ENCODE measurements around the gene LRRC15. TPM values are rescaled to one million over a fixed set of nuclear protein-coding genes. Genes with fewer than 3 reads are reported as not detected.

Gene LRRC15
- total RNA-seq, 1 experiment from 2014 or later, result not detected

DNA sequence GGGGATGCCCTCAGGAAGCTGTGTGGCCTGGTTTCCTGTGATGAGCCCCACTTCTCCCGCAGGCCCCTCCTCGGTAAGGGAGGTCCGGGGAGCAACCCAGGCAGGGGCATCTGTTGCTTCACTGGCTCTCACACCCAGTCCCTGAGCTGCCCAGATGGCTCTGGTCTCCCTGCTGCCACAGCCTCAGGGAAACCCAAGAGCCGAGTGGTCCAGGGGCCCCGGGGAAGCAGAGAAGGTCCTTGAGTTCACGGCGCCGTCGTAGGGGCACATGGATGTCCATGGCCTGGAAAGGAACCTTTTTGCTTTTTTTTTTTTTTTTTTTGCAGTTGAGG, 13.3 kb upstream of the LRRC15 start:
- CTCF ChIA-PET, result interaction anchor here (0.7 kb wide), 1 partner anchor 21 kb away, joined by 3 read pairs; no protein-coding TSS in a partner anchor
- Histone ChIP-seq H3K36me3 (ENCODE audit: low read depth) (no peaks in the 10 kb centered on the region), H4K20me1 (ENCODE audit: insufficient read depth) (no peaks in the 10 kb centered on the region), H3K79me2 (ENCODE audit: low read depth) (no peaks in the 10 kb centered on the region), H3K4me1 (replicated peaks; ENCODE audit: insufficient read depth) (no peaks in the 10 kb centered on the region), H3K9me3 (ENCODE audit: insufficient read depth, low read depth) (no peaks in the 10 kb centered on the region), H3K9me2 (ENCODE audit: insufficient read depth) (no peaks in the 10 kb centered on the region), H3K4me2 (no peak overlapping the region), H3F3A (ENCODE audit: insufficient read depth, low read depth) (no peaks in the 10 kb centered on the region), H3K27ac (no peak overlapping the region), H3K4me3 (no peak overlapping the region), H3K27me3 (ENCODE audit: insufficient read depth, low read depth) (peaks cover 20% of the 10 kb centered on the region; the same call in 1 of the 2 replicates), H2AFZ (no peak overlapping the region)
- no TSS peak for BruUV-seq (replicated peaks)
- POLR2A ChIA-PET (ENCODE audit: unreplicated experiment), result no interaction called here
- no peak for DNase-seq
- TF ChIP-seq, protein P1, sequence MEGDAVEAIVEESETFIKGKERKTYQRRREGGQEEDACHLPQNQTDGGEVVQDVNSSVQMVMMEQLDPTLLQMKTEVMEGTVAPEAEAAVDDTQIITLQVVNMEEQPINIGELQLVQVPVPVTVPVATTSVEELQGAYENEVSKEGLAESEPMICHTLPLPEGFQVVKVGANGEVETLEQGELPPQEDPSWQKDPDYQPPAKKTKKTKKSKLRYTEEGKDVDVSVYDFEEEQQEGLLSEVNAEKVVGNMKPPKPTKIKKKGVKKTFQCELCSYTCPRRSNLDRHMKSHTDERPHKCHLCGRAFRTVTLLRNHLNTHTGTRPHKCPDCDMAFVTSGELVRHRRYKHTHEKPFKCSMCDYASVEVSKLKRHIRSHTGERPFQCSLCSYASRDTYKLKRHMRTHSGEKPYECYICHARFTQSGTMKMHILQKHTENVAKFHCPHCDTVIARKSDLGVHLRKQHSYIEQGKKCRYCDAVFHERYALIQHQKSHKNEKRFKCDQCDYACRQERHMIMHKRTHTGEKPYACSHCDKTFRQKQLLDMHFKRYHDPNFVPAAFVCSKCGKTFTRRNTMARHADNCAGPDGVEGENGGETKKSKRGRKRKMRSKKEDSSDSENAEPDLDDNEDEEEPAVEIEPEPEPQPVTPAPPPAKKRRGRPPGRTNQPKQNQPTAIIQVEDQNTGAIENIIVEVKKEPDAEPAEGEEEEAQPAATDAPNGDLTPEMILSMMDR (conservative IDR thresholded peaks at IDR 0.05), result no peak
- TF ChIP-seq EZH2 (IDR thresholded peaks at IDR 0.05; ENCODE audit: low read depth), result no peak
- intact Hi-C loops (cut with micrococcal nuclease; ENCODE audit: unreplicated experiment), result no loop called here

DNA sequence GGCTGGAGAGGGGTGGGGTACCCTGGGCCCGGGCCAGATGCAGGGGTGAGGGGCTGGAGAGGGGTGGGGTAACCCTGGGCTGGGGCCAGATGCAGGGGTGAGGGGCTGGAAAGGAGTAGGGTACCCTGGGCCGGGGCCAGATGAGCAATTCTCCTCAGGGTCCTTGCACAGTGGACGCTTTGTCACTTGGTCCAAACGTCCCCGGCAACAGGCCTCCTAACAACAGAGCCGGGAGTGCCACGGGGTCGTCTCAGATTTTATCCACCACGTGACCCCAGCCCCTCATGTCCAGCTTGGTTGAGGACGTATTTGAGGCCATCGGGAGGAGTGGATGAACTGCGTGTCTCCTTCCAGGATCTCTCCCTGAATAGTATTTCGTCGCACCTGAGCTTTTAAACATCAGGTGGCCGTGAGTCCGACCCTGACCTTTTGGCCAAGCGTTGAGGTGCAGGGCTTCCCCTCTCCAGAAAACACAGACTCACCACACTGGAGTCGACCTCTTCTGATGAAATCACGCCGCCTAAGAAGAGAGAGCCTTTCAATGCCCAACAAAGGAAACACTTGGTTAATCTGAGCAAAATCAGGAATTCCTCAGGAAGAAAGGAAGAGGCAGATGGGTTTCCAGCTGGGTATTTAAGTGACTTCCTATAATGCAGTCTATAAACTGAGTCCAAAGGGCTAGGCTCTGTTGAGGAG, 12.8 kb upstream of the LRRC15 start:
- H3K27me3 ChIP-seq (ENCODE audit: insufficient read depth, low read depth), result peaks cover 20% of the 10 kb centered on the region; the same call in 1 of the 2 replicates
- intact Hi-C loops (cut with micrococcal nuclease; ENCODE audit: unreplicated experiment), result no loop called here
- no peaks in the 10 kb centered on the region for H3K79me2 ChIP-seq (ENCODE audit: low read depth)
- no TSS peak for BruUV-seq (replicated peaks)
- H2AFZ ChIP-seq, result no peak overlapping the region
- H3K9me2 ChIP-seq (ENCODE audit: insufficient read depth), result no peaks in the 10 kb centered on the region
- H3K4me3 ChIP-seq, result no peak overlapping the region
- H3K4me2 ChIP-seq, result no peak overlapping the region
- H3K27ac ChIP-seq, result no peak overlapping the region
- H3K4me1 ChIP-seq (replicated peaks; ENCODE audit: insufficient read depth), result no peaks in the 10 kb centered on the region
- H3K9me3 ChIP-seq (ENCODE audit: insufficient read depth, low read depth), result no peaks in the 10 kb centered on the region
- H3K36me3 ChIP-seq (ENCODE audit: low read depth), result no peaks in the 10 kb centered on the region
- POLR2A ChIA-PET (ENCODE audit: unreplicated experiment), result no interaction called here
- TF ChIP-seq EZH2 (IDR thresholded peaks at IDR 0.05; ENCODE audit: low read depth), result no peak
- TF ChIP-seq, protein P1 (conservative IDR thresholded peaks at IDR 0.05), result no peak
- CTCF ChIA-PET, result no interaction called here
- H4K20me1 ChIP-seq (ENCODE audit: insufficient read depth), result no peaks in the 10 kb centered on the region
- H3F3A ChIP-seq (ENCODE audit: insufficient read depth, low read depth), result no peaks in the 10 kb centered on the region
- DNase-seq, result no peak

DNA sequence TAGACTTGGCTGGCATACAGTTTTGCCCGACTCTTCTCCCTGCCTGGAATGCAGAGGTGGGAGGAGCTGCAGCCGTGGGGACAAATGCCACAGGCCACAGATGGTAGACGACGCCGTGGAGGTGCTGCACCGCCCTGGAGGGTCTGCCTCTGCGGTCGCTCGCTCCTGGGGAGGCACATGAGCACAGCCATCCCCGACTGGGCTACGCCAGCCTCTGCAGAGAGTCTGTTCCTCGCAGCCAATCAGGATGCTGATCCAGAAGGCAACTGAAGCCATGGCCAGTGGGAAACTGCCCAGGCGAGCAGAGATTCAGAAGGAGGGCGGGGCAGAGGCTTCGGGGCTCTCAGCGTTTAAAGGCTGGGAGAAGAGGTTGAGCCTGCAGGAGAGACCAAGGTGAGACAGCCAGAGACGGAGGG, 11.9 kb upstream of the LRRC15 start:
- ChIA-PET CTCF (interaction anchor here (0.6 kb wide), 1 partner anchor 240 kb away, joined by 4 read pairs; no protein-coding TSS in a partner anchor), POLR2A (ENCODE audit: unreplicated experiment) (no interaction called here)
- Histone ChIP-seq H3K4me2 (no peak overlapping the region; the same call in 1 of the 2 replicates), H3K9me2 (ENCODE audit: insufficient read depth) (no peaks in the 10 kb centered on the region), H3K4me3 (no peak overlapping the region), H3K36me3 (ENCODE audit: low read depth) (no peaks in the 10 kb centered on the region), H3K27me3 (ENCODE audit: insufficient read depth, low read depth) (peaks cover 22% of the 10 kb centered on the region; the same call in 1 of the 2 replicates), H3K4me1 (replicated peaks; ENCODE audit: insufficient read depth) (no peaks in the 10 kb centered on the region), H3K79me2 (ENCODE audit: low read depth) (no peaks in the 10 kb centered on the region), H3F3A (ENCODE audit: insufficient read depth, low read depth) (no peaks in the 10 kb centered on the region), H3K27ac (no peak overlapping the region), H3K9me3 (ENCODE audit: insufficient read depth, low read depth) (no peaks in the 10 kb centered on the region), H2AFZ (no peak overlapping the region), H4K20me1 (ENCODE audit: insufficient read depth) (no peaks in the 10 kb centered on the region)
- DNase-seq, result peak in 1 of 2 experiments; percentile 66
- intact Hi-C loops (cut with micrococcal nuclease; ENCODE audit: unreplicated experiment), result no loop called here
- no TSS peak for BruUV-seq (replicated peaks)
- TF ChIP-seq, protein P1 (conservative IDR thresholded peaks at IDR 0.05), result no peak
- TF ChIP-seq EZH2 (IDR thresholded peaks at IDR 0.05; ENCODE audit: low read depth), result no peak

All from PC-9 (cell line).